GM18499 (cell line): Measurements from ENCODE around the gene MTA3.
A peak's percentile ranks its signal among the peaks of the same experiment; 100 is the strongest.
"Not testable (repeated sequence)": the region's sequence is repeated elsewhere in the genome, so short reads cannot be mapped to it uniquely, and the experiment has no call there.

Experiments used
- ATAC-seq: cut with Tn5 transposase; IDR thresholded peaks from one replicate; pipeline ENCODE4 v1.9.1; 2021; ENCODE audit warnings: moderate number of reproducible peaks; ENCODE audit not compliant: insufficient read depth, unreplicated experiment

Gene MTA3

GRCh38 chr2:42566837-42567321 is 1.6 kb upstream of the MTA3 start:
- ATAC-seq = peak; percentile 40

GRCh38 chr2:42567364-42567763 is 1.1 kb upstream of the MTA3 start:
- no peak for ATAC-seq

GRCh38 chr2:42567806-42568400 is 529 bp upstream of the MTA3 start:
- peak; percentile 61 for ATAC-seq

GRCh38 chr2:42569116-42569711 is 782 bp downstream of the MTA3 start:
- ATAC-seq = no peak

GRCh38 chr2:42569883-42570282 is 1.5 kb downstream of the MTA3 start:
- ATAC-seq = no peak

GRCh38 chr2:42572297-42573081 is 4.1 kb downstream of the MTA3 start:
- ATAC-seq = no peak

GRCh38 chr2:42573256-42573655 is 4.8 kb downstream of the MTA3 start:
- no peak for ATAC-seq

GRCh38 chr2:42575458-42576064 is 7.1 kb downstream of the MTA3 start:
- no peak for ATAC-seq

GRCh38 chr2:42578621-42579020 is 10.2 kb downstream of the MTA3 start:
- no peak for ATAC-seq

GRCh38 chr2:42581257-42581656 is 12.8 kb downstream of the MTA3 start:
- ATAC-seq = no peak

GRCh38 chr2:42584628-42585027 is 16.2 kb downstream of the MTA3 start:
- not testable (repeated sequence) for ATAC-seq

GRCh38 chr2:42585779-42586178 is 17.3 kb downstream of the MTA3 start:
- ATAC-seq = no peak

GRCh38 chr2:42587526-42588117 is 19.2 kb downstream of the MTA3 start:
- no peak for ATAC-seq

- ATAC-seq = no peak
Measured at GRCh38 chr2:42588121-42588520, 19.7 kb downstream of the MTA3 start.

GRCh38 chr2:42590176-42590575 is 21.7 kb downstream of the MTA3 start:
- no peak for ATAC-seq

- ATAC-seq = no peak
Measured at GRCh38 chr2:42593282-42593681, 24.9 kb downstream of the MTA3 start.

GRCh38 chr2:42598656-42599055 is 30.2 kb downstream of the MTA3 start:
- no peak for ATAC-seq

- no peak for ATAC-seq
Measured at GRCh38 chr2:42601076-42601475, 32.6 kb downstream of the MTA3 start.

GRCh38 chr2:42602218-42602875 is 33.9 kb downstream of the MTA3 start:
- ATAC-seq = no peak

- no peak for ATAC-seq
Measured at GRCh38 chr2:42602876-42603219, 34.4 kb downstream of the MTA3 start.
